Prostate gland (tissue), 2 donors: ENCODE measurements around the gene CENPP. TPM values are rescaled to one million over a fixed set of nuclear protein-coding genes. Genes with fewer than 3 reads are reported as not detected.
"Not testable (repeated sequence)": the region's sequence is repeated elsewhere in the genome, so short reads cannot be mapped to it uniquely, and the experiment has no call there.

Experiments
- DNase-seq: peaks from one replicate; pipeline ENCODE4 v3.0.0-alpha.2; 2019; ENCODE audit warnings: low spot score
- H3K27ac ChIP-seq, 2 donors: fragments of 200-600 bp; sonication (generic); 2 replicates each; pipeline ENCODE4 v1.5.1; 2017 to 2019
- H3K27me3 ChIP-seq: fragments of 200-600 bp; sonication (generic); replicated peaks from 2 replicates; pipeline ENCODE4 v1.5.1; 2019; ENCODE audit not compliant: insufficient read depth
- H3K36me3 ChIP-seq, 2 donors: fragments of 200-600 bp; sonication (generic); 1 replicate in 1 of 2; 2 replicates in 1 of 2; pipeline versions ENCODE4 v1.5.1 to v1.8.1; 2017 to 2019
- H3K4me1 ChIP-seq: fragments of 200-600 bp; sonication (generic); replicated peaks from 2 replicates; pipeline ENCODE4 v1.5.1; 2019
- H3K4me3 ChIP-seq, 2 donors: fragments of 200-600 bp; sonication (generic); 2 replicates each; pipeline ENCODE4 v1.5.1; 2017 to 2019
- H3K9me3 ChIP-seq: fragments of 200-600 bp; sonication (generic); 2 replicates; pipeline ENCODE4 v1.5.1; 2017
- POLR2A ChIP-seq: fragments of 450-650 bp; IDR thresholded peaks from one replicate; pipeline ENCODE4 v1.6.1; 2016; ENCODE audit warnings: antibody characterized with exemption, mild to moderate bottlenecking
- POLR2AphosphoS5 ChIP-seq: sonication (generic); formaldehyde crosslinking; IDR thresholded peaks from one replicate; pipeline ENCODE4 v1.6.1; 2017; ENCODE audit warnings: antibody characterized with exemption
- WGBS: methylation state at CpG from one replicate; pipeline ENCODE4 v1.1.5; 2018; 5-methylcytosine and 5-hydroxymethylcytosine counted together
- intact Hi-C: fragments of 100-400 bp; cut with DNase I; formaldehyde crosslinking; loops from one replicate; pipeline ENCODE4 v1.14.2; 2022
- total RNA-seq, 2 donors: library from RNA; depleted of rRNA; stranded (reverse); fragments of >200 nt; gene quantifications; one replicate each; pipeline ENCODE4 v1.1.0, GENCODE V29; 2016
- TF ChIP-seq, protein P1 (sequence below), 4 experiments: fragments of 200-600 bp in 2 of 4; fragments of 450-650 bp in 2 of 4; sonication (generic) in 2 of 4; IDR thresholded peaks; 1 replicate in 3 of 4; 2 replicates in 1 of 4; pipeline ENCODE4 v1.5.1; 2016 to 2019; ENCODE audit warnings: antibody characterized with exemption in 4 of 4, mild to moderate bottlenecking in 2 of 4, moderate library complexity in 2 of 4

Gene CENPP
- total RNA-seq, 2 donors from 2014 or later: 1.4 to 21.5 TPM

DNA sequence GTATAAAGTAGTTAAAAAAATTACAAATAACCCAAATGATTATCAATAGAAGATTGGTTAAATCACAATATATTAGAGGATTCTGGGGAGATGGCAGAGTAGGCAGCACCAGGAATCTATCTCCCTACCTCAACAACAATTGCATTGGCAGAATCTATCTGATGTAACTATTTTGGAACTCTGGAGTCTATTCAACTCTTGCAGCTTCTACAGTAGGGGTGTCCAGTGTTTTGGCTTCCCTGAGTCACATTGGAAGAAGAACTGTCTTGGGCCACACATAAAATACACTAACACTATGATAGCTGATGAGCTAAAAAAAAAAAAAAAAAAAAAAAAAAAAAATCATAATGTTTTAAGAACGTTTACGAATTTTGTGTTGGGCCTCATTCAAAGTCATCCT lies 239.2 kb downstream of the CENPP start:
- Histone ChIP-seq H3K4me1 (no peaks in the 10 kb centered on the region), H3K27ac (no peak overlapping the region), H3K27me3 (no peaks in the 10 kb centered on the region), H3K9me3 (no peaks in the 10 kb centered on the region), H3K4me3 (no peak overlapping the region), H3K36me3 (no peaks in the 10 kb centered on the region)
- WGBS: 58% methylated on average over 2 of the region's 2 CpGs
- TF ChIP-seq POLR2AphosphoS5 (no peak), POLR2A (no peak)
- TF ChIP-seq, protein P1, sequence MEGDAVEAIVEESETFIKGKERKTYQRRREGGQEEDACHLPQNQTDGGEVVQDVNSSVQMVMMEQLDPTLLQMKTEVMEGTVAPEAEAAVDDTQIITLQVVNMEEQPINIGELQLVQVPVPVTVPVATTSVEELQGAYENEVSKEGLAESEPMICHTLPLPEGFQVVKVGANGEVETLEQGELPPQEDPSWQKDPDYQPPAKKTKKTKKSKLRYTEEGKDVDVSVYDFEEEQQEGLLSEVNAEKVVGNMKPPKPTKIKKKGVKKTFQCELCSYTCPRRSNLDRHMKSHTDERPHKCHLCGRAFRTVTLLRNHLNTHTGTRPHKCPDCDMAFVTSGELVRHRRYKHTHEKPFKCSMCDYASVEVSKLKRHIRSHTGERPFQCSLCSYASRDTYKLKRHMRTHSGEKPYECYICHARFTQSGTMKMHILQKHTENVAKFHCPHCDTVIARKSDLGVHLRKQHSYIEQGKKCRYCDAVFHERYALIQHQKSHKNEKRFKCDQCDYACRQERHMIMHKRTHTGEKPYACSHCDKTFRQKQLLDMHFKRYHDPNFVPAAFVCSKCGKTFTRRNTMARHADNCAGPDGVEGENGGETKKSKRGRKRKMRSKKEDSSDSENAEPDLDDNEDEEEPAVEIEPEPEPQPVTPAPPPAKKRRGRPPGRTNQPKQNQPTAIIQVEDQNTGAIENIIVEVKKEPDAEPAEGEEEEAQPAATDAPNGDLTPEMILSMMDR (IDR thresholded peaks at IDR 0.05): no peak
- intact Hi-C loops: no loop called here
- DNase-seq: no peak

GRCh38 chr9:92571871-92572270 lies 246.1 kb downstream of the CENPP start:
- 89% methylated on average over 2 of the region's 2 CpGs for WGBS

DNA sequence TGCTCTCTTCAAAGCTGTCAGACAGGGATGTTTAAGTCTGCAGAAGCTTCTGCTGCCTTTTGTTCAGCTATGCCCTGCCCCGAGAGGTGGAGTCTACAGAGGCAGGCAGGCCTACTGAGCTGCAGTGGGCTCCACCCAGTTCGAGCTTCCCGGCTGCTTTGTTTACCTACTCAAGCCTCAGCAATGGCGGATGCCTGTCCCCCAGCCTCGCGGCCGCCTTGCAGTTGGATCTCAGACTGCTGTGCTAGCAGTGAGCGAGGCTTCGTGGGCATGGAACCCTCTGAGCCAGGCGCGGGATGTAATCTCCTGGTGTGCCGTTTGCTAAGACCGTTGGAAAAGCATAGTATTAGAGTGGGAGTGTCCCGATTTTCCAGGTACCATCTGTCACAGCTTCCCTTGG lies 247.9 kb downstream of the CENPP start:
- H3K36me3 ChIP-seq, intact Hi-C loops, H3K4me1 ChIP-seq, H3K4me3 ChIP-seq, DNase-seq, H3K9me3 ChIP-seq, H3K27me3 ChIP-seq, H3K27ac ChIP-seq: not testable (repeated sequence)
- WGBS: 95% methylated on average over 14 of the region's 14 CpGs

More at GRCh38 chr9:92571871-92572270, 246.1 kb downstream of the CENPP start:
- H3K36me3 ChIP-seq, DNase-seq, H3K27me3 ChIP-seq, H3K4me3 ChIP-seq, intact Hi-C loops, H3K27ac ChIP-seq, H3K4me1 ChIP-seq, H3K9me3 ChIP-seq: not testable (repeated sequence)

GRCh38 chr9:92576175-92576574 lies 250.4 kb downstream of the CENPP start:
- no peaks in the 10 kb centered on the region for H3K36me3 ChIP-seq
- intact Hi-C loops: no loop called here
- no peaks in the 10 kb centered on the region for H3K9me3 ChIP-seq
- no peak for TF ChIP-seq POLR2AphosphoS5
- no peak for TF ChIP-seq POLR2A
- TF ChIP-seq, protein P1 (IDR thresholded peaks at IDR 0.05): no peak
- no peaks in the 10 kb centered on the region for H3K4me1 ChIP-seq
- H3K27ac ChIP-seq: no peak overlapping the region
- 49% methylated on average over 1 of the region's 1 CpG for WGBS
- no peak for DNase-seq
- H3K27me3 ChIP-seq: no peaks in the 10 kb centered on the region
- H3K4me3 ChIP-seq: no peak overlapping the region

- Histone ChIP-seq H3K27ac (no peak overlapping the region), H3K4me3 (no peak overlapping the region), H3K4me1 (no peaks in the 10 kb centered on the region), H3K36me3 (no peaks in the 10 kb centered on the region), H3K27me3 (no peaks in the 10 kb centered on the region), H3K9me3 (no peaks in the 10 kb centered on the region)
- TF ChIP-seq POLR2AphosphoS5 (no peak), POLR2A (no peak)
- TF ChIP-seq, protein P1 (IDR thresholded peaks at IDR 0.05): no peak
- intact Hi-C loops: no loop called here
- DNase-seq: no peak
- WGBS: 44% methylated on average over 1 of the region's 1 CpG
Observed at GRCh38 chr9:92589923-92590322, 264.2 kb downstream of the CENPP start.

DNA sequence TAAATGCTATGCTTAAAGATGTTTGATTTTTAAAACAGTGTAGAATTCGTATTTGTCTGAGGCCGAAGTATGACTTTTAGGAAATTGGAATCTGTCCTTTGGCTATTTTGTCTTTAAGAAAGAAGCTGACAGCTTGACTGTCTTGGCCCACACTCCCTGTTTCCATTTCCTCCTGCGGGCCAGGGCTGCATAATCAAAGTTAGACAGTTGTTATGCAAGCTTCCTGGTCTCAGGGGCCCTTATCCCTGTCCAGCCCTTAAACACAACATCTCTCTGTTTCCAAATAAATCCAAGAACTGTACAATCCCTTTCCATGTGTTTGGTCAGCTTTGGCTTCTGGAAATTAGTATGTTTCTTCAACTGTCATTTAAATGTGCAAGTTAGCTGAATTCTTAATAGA lies 264.6 kb downstream of the CENPP start:
- peak; percentile 54 for TF ChIP-seq POLR2AphosphoS5
- TF ChIP-seq, protein P1 (IDR thresholded peaks at IDR 0.05): no peak
- no peaks in the 10 kb centered on the region for H3K4me1 ChIP-seq
- H3K36me3 ChIP-seq: no peaks in the 10 kb centered on the region
- no peaks in the 10 kb centered on the region for H3K9me3 ChIP-seq
- WGBS: 4% methylated on average over 3 of the region's 3 CpGs
- H3K27me3 ChIP-seq: no peaks in the 10 kb centered on the region
- no peak for DNase-seq
- H3K27ac ChIP-seq: no peak overlapping the region
- intact Hi-C loops: no loop called here
- no peak overlapping the region for H3K4me3 ChIP-seq
